ENCODE measurements around the gene PWP2. TPM values are rescaled to one million over a fixed set of nuclear protein-coding genes. Genes with fewer than 3 reads are reported as not detected.

The PWP2 gene
- total and polyA plus RNA-seq, 11 donors, result 0.70 to 10.2 (median 5.0) TPM; not detected in 1

GRCh38 chr21:44083631-44084291, 23.4 kb upstream of the PWP2 start:
- intact Hi-C loops (cut with DNase I), result no loop called here
- 53 to 64% (median 55%) methylated on average over 16 of the region's 16 CpGs for WGBS, 4 donors
- peaks cover 3 to 66% (median 55%) of the 10 kb centered on the region in 12 donors for H3K4me1 ChIP-seq
- no peaks in the 10 kb centered on the region for H3K27me3 ChIP-seq
- H3K36me3 ChIP-seq, result peaks cover 0 to 100% (median 77%) of the 10 kb centered on the region in 9 donors
- H3K4me3 ChIP-seq, result peak overlapping the region in 1 of 12 donors; percentile 35
- ATAC-seq (peak in 1 of 4 donors; percentile 20), DNase-seq (no peak)
- H3K27ac ChIP-seq, result peak overlapping the region; percentile 10 to 90 (median 81)
- no peak for TF ChIP-seq POLR2A (IDR thresholded peaks at IDR 0.05)
- TF ChIP-seq, protein P1, sequence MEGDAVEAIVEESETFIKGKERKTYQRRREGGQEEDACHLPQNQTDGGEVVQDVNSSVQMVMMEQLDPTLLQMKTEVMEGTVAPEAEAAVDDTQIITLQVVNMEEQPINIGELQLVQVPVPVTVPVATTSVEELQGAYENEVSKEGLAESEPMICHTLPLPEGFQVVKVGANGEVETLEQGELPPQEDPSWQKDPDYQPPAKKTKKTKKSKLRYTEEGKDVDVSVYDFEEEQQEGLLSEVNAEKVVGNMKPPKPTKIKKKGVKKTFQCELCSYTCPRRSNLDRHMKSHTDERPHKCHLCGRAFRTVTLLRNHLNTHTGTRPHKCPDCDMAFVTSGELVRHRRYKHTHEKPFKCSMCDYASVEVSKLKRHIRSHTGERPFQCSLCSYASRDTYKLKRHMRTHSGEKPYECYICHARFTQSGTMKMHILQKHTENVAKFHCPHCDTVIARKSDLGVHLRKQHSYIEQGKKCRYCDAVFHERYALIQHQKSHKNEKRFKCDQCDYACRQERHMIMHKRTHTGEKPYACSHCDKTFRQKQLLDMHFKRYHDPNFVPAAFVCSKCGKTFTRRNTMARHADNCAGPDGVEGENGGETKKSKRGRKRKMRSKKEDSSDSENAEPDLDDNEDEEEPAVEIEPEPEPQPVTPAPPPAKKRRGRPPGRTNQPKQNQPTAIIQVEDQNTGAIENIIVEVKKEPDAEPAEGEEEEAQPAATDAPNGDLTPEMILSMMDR (IDR thresholded peaks at IDR 0.05), result no peak
- H3K9me3 ChIP-seq, result no peaks in the 10 kb centered on the region

DNA sequence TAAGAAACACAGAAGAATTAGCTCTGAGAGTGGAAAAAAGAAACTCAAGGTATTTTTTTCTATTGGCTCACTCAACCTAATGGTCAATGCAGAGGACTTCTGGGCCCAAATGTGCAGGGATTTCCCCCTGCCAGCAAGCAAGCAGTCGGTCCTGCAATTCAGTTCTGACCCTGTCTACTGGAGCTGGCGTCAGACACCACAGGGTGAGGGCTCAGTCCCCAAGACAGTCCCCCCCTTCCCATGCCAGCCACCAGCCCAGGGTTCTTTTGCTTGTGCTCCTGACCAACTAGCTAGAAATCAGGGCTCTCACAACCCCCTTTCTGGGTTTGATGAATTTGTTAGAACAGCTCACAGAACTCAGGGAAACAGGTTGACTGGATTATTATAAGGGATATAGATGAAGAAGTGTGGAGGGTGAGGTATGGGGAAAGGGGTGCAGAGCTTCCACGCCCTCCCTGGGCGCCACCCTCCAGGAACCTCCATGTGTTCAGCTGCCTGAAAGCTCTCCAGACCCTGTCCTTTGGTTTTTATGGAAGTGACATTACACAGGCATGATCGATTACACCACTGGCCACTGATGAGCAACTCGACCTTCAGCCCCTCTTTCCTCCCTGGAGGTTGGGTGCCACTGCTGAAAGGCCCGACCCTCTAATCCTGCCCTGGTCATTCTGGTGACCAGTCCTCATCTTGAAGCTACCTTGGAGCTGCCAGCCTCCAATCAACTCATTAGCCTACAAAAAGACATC, 22.5 kb upstream of the PWP2 start:
- Histone ChIP-seq H3K9me3 (no peaks in the 10 kb centered on the region), H3K27ac (peak overlapping the region; percentile 51 to 90 (median 81)), H3K4me3 (peak overlapping the region in 1 of 12 donors; percentile 35), H3K4me1 (peaks cover 3 to 73% (median 55%) of the 10 kb centered on the region in 12 donors), H3K27me3 (no peaks in the 10 kb centered on the region), H3K36me3 (peaks cover 0 to 100% (median 77%) of the 10 kb centered on the region in 9 donors)
- peak in 1 of 5 donors; percentile 16 for DNase-seq
- ATAC-seq, result no peak
- no peak for TF ChIP-seq POLR2A (IDR thresholded peaks at IDR 0.05)
- TF ChIP-seq, protein P1 (IDR thresholded peaks at IDR 0.05), result no peak
- WGBS, 4 donors, result 80 to 91% (median 83%) methylated on average over 7 of the region's 7 CpGs
- intact Hi-C loops (cut with DNase I), result no loop called here

GRCh38 chr21:44085491-44086321, 21.5 kb upstream of the PWP2 start:
- ATAC-seq (peak; percentile 43 to 86 (median 74)), DNase-seq (peak in 1 of 5 donors; percentile 18)
- Histone ChIP-seq H3K9me3 (no peaks in the 10 kb centered on the region), H3K27me3 (no peaks in the 10 kb centered on the region), H3K4me1 (peaks cover 3 to 82% (median 55%) of the 10 kb centered on the region in 12 donors), H3K27ac (peak overlapping the region; percentile 51 to 90 (median 81)), H3K4me3 (no peak overlapping the region), H3K36me3 (peaks cover 0 to 100% (median 77%) of the 10 kb centered on the region in 9 donors)
- intact Hi-C loops (cut with DNase I), result loop anchor here in 1 of 10 donors (1.0 kb wide), 1 partner anchor 47 kb away; no protein-coding TSS in a partner anchor
- WGBS, 4 donors, result 58 to 63% (median 61%) methylated on average over 15 of the region's 15 CpGs
- TF ChIP-seq, protein P1 (IDR thresholded peaks at IDR 0.05), result no peak
- TF ChIP-seq POLR2A (IDR thresholded peaks at IDR 0.05), result no peak
